Jurkat, Clone E6-1 (cell line): ENCODE measurements around the gene BMPR1B.

Experiments used
- DNase-seq: peaks from one replicate; pipeline ENCODE4 v3.0.0-alpha.2; 2011; ENCODE audit warnings: low read depth, low spot score
- H3K4me3 ChIP-seq: 2 replicates; pipeline ENCODE4 v1.5.1; 2011; ENCODE audit warnings: mild to moderate bottlenecking, low read length, control low read depth, moderate library complexity

Gene BMPR1B

DNA sequence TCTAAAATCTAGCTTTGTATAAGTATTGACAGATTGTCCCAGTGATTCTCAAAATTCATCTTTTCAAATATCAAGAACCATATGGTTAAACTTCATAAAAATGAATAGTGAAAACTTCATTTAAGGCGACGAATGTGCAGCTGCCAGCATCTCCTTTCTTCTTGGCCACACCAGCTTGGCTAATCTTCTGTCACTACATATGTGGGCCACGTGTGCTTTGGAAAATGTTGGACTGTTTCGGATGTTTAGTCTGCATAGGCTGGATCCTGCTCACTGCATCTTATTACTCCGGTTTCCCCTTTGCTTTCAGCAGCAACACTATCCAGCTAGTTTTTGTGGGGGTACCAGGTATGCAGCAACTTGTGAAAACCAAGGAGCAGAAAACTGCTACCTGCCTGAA is 221.9 kb downstream of the BMPR1B start:
- no peak overlapping the region for H3K4me3 ChIP-seq
- DNase-seq = no peak

- no peak overlapping the region for H3K4me3 ChIP-seq
- DNase-seq = no peak
Measured at GRCh38 chr4:94995684-94996394, 238.1 kb downstream of the BMPR1B start.

DNA sequence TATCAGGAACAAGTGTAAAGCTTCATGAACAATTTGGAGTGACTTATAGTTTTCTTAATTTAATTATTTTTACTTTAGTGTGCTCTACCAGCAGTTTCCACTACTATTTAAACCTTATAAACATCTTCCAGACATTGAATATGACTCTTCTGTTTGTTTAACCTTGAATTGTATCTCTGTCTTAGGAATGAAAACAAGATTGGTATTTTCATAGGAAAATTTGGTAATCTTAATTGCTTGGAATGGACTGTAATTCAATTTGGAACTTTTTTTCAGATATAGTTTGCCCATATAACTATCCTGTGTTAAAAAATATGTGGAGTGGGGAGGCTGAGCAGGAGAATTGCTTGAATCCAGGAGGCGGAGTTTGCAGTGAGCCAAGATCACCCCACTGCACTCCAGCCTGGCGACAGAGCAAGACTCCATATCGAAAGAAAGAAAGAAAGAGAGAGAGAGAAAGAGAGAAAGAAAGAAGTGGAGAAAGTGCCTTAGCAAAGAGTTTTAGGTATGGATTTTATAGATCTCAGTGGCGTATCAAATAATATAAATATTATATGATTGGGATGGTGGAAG is 242.4 kb downstream of the BMPR1B start:
- DNase-seq = no peak
- no peak overlapping the region for H3K4me3 ChIP-seq

- no peak overlapping the region for H3K4me3 ChIP-seq
Measured at GRCh38 chr4:95004912-95005311, 247.2 kb downstream of the BMPR1B start.

GRCh38 chr4:95007998-95008397 is 250.2 kb downstream of the BMPR1B start:
- no peak for DNase-seq

More at GRCh38 chr4:95004912-95005311, 247.2 kb downstream of the BMPR1B start:
- no peak for DNase-seq

DNA sequence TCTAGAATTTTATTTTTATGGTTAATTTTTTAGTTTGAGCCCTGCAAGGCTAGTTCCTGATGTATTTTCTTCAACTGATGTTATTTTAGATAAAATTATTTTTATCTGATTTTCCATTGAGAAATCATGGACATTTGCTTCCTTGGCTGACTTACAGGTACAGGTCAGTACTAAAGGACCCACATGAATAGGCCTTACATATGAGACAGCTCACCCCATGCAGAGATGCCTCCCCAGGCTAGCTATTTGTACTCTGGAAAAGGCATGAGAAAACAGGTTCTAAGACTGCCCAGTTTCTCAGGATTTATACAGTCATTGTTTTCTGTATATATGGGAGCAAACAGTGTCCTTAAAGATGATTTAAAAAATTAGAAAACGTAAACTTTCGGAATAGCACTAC is 255.5 kb downstream of the BMPR1B start:
- no peak overlapping the region for H3K4me3 ChIP-seq
- no peak for DNase-seq

More at GRCh38 chr4:95007998-95008397, 250.2 kb downstream of the BMPR1B start:
- H3K4me3 ChIP-seq = no peak overlapping the region

DNA sequence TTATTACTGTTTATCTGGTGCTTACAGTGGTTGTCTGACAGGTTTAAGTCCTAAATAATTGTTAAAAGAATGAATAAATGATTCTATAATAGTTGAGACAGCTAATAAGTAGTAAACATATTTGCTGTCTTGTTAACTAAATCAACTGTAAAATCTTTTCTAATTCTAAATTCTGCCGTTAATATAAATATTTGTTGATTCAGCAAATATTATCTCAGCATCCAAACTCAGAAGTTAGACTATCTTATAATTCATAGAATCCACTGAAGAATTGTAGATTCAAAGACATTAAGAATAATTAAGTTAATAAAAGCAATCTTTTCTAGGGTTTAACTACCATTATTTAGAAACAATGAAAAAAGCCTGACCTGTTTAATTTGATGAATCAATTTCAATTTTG is 256.3 kb downstream of the BMPR1B start:
- no peak for DNase-seq

DNA sequence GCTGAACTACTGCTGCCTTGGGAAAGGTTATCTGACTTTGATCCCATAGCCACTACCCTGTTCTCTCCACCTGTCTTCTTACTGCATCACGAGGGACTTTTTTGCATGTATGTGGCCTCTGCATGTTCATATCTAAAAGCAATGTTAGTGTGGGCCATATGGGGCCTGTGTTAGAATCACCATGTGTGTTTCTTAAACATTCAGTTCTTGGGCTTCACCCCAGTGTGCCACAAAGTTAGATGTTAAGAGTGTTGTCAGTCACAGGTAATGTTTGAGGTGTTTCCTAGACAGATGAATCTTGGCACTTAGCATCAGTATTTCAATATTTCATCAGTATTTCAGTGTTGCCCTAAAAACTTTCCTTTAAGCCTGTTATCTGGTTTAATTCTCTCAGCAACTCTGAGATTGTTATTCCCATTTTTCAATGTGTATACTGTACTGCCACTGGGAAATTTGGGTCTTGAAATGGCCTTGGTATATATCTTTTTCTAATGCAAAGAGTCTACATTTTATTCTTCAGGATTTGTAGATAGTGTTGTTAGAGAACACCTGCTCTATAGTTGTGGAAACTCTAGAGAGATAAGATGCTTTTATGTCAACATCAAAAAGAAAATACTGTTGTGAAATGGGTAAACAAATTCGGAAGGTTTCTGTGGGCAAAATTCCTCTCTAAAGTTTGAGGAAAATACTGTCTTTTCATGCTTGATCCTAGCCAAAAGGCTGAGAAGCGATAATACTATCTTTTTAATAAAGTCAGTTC is 259.7 kb downstream of the BMPR1B start:
- no peak overlapping the region for H3K4me3 ChIP-seq
- no peak for DNase-seq

More for the DNA sequence above, 256.3 kb downstream of the BMPR1B start:
- H3K4me3 ChIP-seq = no peak overlapping the region

GRCh38 chr4:95018785-95019184 is 261.0 kb downstream of the BMPR1B start:
- H3K4me3 ChIP-seq = no peak overlapping the region
- no peak for DNase-seq

- DNase-seq = no peak
- H3K4me3 ChIP-seq = no peak overlapping the region
Measured at GRCh38 chr4:95020521-95020920, 262.8 kb downstream of the BMPR1B start.

DNA sequence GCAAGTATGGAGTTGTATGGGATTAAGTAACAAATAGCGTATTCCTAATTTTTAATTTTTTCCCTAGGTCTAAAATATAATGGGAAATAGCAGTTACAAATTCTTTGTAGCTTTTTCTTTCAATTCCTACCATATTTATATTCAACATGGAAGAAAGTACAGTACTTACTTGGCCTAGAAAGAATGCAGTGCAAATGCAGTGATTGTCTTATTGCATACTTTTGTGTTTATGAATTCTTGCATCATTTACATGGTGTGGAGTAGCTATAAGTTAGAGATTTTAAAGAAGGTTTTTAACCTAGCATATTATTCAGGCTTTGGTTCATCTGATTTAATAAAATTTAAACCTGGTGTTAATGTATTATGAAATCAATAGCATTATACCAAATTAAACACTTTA is 263.3 kb downstream of the BMPR1B start:
- no peak for DNase-seq
- no peak overlapping the region for H3K4me3 ChIP-seq

DNA sequence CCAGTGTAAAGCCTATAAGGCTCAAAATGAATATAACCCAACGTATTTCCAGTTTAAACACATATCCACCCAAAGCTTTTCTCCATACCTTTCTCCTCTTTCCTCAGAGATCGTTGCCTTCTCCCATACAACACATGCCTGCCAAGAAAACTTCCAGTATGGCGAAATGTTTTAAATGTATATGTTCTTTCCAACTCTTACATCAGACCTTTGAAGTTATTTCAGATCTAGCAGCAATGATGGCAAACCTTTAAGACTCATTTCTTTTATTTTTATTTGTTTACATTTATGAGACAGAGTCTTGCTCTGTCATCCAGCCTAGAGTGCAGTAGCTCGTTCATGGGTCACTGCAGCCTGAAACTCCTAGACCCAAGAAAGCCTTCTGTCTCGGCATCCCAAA is 265.4 kb downstream of the BMPR1B start:
- no peak overlapping the region for H3K4me3 ChIP-seq
- no peak for DNase-seq

DNA sequence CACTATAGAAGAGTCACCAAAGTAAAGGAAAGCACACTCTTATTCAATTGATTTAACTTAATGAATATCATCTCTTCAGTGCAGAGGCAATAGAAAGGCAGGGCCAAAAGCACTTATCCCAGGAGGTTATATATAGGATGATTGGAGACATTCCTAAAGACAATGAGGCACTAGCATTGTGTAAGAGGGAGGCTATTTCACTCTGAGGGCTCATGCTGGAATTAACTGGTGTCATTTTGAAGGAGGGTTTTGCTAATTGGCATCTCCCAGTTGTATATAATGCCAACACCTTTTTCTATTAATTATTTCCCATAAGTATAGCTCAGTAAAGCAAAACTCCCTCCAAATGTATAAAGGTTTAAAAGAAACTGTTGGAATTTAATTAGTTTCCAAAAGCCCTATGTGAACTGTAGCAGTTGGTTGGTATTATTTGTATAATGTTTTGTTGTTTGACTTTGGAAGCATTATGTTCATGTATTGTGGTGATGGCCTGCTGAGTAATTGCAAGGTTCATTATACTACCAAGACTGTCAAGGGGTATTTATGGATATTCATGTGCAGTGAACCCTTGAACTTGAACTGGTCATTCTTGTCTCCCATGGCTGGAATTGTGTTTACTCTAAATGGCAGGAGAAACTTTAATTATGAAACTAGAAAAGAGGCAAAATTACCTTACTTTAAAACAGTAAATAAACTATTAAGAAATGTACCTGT is 270.3 kb downstream of the BMPR1B start:
- no peak for DNase-seq
- H3K4me3 ChIP-seq = no peak overlapping the region

DNA sequence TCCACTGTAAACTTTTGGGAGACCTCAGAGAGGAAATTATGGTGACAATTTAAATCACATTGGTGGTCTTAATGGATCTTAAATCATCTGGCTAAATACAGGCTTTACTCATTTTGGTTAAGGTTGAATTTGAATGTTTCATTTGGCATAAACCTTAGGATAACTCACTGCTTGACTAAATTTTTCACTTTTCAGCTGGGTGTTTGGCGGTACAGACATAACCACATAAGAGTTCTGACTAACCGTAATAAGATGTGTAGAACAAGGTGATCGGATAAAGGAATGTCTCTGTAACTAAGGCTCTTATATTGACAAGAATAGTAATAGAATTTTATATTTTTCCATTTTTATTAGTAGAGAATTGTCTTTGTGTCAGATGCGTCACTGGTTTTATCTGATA is 281.0 kb downstream of the BMPR1B start:
- DNase-seq = no peak
- H3K4me3 ChIP-seq = no peak overlapping the region

GRCh38 chr4:95044324-95044837 is 286.6 kb downstream of the BMPR1B start:
- no peak for DNase-seq
- H3K4me3 ChIP-seq = no peak overlapping the region

- no peak overlapping the region for H3K4me3 ChIP-seq
- DNase-seq = no peak
Measured at GRCh38 chr4:95045429-95045828, 287.7 kb downstream of the BMPR1B start.

DNA sequence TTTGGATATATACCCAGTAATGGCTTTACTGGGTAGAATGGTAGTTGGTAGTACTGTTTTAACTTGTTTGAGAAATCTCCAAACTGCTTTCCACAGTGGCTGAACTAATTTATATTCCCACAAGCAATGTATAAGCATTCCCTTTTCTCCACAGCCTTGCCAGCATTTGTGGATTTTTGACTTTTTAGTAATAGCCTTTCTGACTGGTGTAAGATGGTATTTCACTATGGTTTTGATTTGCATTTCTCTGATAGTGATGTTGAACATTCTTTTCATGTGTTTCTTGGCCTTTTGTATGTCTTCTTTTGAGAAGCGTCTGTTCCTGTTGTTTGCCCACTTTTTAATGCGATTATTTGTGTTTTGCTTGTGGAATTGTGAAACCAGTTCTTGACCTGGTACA is 290.5 kb downstream of the BMPR1B start:
- DNase-seq = no peak
- H3K4me3 ChIP-seq = no peak overlapping the region

DNA sequence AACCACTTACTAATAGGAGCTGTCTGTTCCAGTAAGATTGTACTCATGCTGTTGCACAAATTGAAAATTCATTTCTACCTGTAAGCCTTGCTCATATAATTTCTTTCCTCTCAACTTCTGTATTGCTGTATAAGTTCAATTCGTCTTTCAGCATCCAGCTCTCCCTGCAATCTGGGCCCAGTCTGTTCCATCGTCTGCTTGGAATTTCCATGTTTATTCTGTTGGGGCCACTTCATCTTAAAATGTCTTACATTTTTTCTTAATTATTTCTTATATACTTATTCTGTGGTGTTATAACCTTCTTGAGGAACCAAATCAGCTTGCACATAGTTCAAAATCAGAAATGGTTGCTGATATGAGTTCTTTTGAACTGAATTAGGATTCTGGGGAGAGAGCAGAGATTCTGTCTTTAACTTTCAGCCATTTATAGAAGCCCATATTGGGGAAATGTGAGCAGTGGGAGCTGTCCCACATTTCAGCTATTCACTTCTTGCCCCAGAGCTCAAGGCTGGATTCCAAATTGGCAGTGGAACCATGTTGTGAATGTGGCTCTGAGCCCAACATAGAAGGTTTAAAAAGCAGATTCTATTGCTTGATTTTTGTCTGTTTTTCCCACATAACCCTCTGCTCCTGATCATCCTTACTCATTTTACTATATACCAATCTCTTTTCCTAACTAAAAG is 291.9 kb downstream of the BMPR1B start:
- DNase-seq = no peak
- no peak overlapping the region for H3K4me3 ChIP-seq
